ENCODE results near the gene GATA1.

Gene GATA1

GRCh38 chrX:48790477-48790876 is 4.1 kb downstream of the GATA1 start:
- TF ChIP-seq GATA2 (IDR thresholded peaks at IDR 0.05; ENCODE audit: low read depth, low read length) (no peak), GATA3 (IDR thresholded peaks at IDR 0.05; ENCODE audit: low read depth, low read length) (no peak)

DNA sequence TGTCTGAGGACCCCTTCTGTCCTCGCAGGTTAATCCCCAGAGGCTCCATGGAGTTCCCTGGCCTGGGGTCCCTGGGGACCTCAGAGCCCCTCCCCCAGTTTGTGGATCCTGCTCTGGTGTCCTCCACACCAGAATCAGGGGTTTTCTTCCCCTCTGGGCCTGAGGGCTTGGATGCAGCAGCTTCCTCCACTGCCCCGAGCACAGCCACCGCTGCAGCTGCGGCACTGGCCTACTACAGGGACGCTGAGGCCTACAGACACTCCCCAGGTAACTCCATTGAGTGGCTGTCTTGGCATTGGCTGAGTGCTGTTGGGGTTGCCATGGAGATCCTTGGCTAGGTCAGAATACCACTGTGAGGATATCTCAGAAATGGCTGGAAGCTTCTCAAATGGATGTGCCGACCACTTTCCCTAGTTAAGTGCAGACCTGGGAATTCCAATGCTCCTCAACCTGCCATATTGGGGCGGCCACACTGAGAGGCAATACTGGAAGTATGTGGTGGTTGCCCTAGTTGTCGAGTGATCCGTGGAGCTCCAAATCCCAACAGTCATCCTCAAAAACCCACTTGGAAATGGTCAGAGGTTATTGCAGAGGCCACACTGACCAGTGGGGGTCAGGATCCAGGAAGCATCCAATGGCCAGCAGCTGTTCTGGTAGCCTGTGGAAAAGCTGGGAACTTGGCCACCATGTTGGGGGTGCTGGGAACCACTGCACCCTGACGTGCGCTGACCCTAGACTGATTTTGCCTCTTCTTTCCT is 4.9 kb downstream of the GATA1 start:
- TF ChIP-seq GATA3 (IDR thresholded peaks at IDR 0.05; ENCODE audit: low read depth, low read length) (no peak), GATA2 (IDR thresholded peaks at IDR 0.05; ENCODE audit: low read depth, low read length) (no peak)

GRCh38 chrX:48792219-48792618 is 5.8 kb downstream of the GATA1 start:
- TF ChIP-seq GATA2 (IDR thresholded peaks at IDR 0.05; ENCODE audit: low read depth, low read length) (no peak), GATA3 (IDR thresholded peaks at IDR 0.05; ENCODE audit: low read depth, low read length) (no peak)

GRCh38 chrX:48793935-48794334 is 7.5 kb downstream of the GATA1 start:
- TF ChIP-seq GATA3 (IDR thresholded peaks at IDR 0.05; ENCODE audit: low read depth, low read length): no peak
- no peak for TF ChIP-seq GATA2 (IDR thresholded peaks at IDR 0.05; ENCODE audit: low read depth, low read length)

- no peak for TF ChIP-seq GATA3 (IDR thresholded peaks at IDR 0.05; ENCODE audit: low read depth, low read length)
- no peak for TF ChIP-seq GATA2 (IDR thresholded peaks at IDR 0.05; ENCODE audit: low read depth, low read length)
These were observed 8.0 kb downstream of the GATA1 start for GRCh38 chrX:48794340-48794910.

- TF ChIP-seq GATA3 (IDR thresholded peaks at IDR 0.05; ENCODE audit: low read depth, low read length) (no peak), GATA2 (IDR thresholded peaks at IDR 0.05; ENCODE audit: low read depth, low read length) (no peak)
These were observed 8.6 kb downstream of the GATA1 start for GRCh38 chrX:48794911-48795515.

DNA sequence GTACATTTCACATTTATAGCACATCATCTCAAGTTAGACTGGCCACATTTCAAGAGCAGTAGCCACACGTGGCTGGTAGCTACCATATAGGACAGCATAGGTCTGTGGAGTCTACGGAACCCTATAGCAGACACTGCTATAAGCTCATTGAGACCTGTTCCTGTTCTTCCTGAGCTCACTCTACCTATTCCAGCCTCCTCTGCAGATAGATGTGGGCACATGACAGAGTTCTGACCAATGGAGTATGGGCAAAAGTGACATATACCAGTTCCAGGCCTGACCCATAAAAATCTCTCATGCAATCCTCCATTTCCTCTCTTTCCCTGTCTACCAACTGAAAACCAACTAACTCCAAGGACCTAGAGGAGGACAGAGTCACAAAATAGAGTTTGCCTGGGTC is 11.9 kb downstream of the GATA1 start:
- TF ChIP-seq GATA3 (IDR thresholded peaks at IDR 0.05; ENCODE audit: low read depth, low read length) (no peak), GATA2 (IDR thresholded peaks at IDR 0.05; ENCODE audit: low read depth, low read length) (no peak)

DNA sequence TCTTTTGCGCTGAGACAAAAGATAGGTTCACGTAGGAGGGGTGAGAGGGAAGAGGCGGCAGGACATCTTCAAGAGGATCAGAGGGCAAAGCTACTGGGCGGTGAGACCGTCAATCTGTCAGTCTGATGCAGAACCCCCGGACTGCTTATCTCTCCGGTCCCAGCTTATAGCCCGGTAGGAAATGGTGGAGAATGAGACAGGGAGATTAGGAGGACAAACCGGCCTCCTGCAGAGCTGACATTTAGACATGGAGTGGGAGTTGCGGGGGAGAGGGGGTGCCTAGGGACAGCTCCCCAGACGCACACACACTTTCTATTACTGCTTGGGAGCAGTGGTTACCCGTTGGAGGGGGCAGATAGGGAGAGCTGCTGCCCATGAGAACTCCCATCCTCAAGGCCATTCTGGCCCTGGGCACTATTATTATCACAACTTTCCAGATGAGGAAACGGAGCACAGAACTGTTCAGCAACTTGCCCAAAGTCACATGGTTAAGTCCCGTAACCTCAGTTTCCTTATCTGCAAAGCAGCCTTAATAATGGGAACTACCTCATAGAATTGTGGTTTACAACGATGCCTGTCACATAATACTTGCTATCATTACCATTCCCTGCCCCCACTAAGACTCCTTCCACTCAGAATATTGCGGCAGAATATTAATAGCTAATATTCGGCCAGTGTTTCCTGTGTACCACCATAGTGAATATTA is 14.3 kb downstream of the GATA1 start:
- no peak for TF ChIP-seq GATA3 (IDR thresholded peaks at IDR 0.05; ENCODE audit: low read depth, low read length)
- TF ChIP-seq GATA2 (IDR thresholded peaks at IDR 0.05; ENCODE audit: low read depth, low read length): no peak

- no peak for TF ChIP-seq GATA3 (IDR thresholded peaks at IDR 0.05; ENCODE audit: low read depth, low read length)
- TF ChIP-seq GATA2 (IDR thresholded peaks at IDR 0.05; ENCODE audit: low read depth, low read length): no peak
These were observed 15.1 kb downstream of the GATA1 start, which contains the start of gene HDAC6 for GRCh38 chrX:48801280-48802088. HDAC6 (plus strand) TSS chrX:48802067; CDS start chrX:48802693, 626 bp downstream.

GRCh38 chrX:48802089-48802904 is 15.9 kb downstream of the GATA1 start:
- TF ChIP-seq GATA2 (IDR thresholded peaks at IDR 0.05; ENCODE audit: low read depth, low read length): no peak
- no peak for TF ChIP-seq GATA3 (IDR thresholded peaks at IDR 0.05; ENCODE audit: low read depth, low read length)

DNA sequence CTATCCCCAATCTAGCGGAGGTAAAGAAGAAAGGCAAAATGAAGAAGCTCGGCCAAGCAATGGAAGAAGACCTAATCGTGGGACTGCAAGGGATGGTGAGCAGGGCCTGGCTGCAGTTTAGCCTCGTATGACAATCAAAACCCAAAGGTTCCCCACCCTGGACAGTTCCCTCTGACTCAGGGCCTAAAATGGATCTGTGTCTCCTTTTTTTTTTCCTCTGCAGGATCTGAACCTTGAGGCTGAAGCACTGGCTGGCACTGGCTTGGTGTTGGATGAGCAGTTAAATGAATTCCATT is 16.5 kb downstream of the GATA1 start:
- TF ChIP-seq GATA2 (IDR thresholded peaks at IDR 0.05; ENCODE audit: low read depth, low read length): no peak
- no peak for TF ChIP-seq GATA3 (IDR thresholded peaks at IDR 0.05; ENCODE audit: low read depth, low read length)

DNA sequence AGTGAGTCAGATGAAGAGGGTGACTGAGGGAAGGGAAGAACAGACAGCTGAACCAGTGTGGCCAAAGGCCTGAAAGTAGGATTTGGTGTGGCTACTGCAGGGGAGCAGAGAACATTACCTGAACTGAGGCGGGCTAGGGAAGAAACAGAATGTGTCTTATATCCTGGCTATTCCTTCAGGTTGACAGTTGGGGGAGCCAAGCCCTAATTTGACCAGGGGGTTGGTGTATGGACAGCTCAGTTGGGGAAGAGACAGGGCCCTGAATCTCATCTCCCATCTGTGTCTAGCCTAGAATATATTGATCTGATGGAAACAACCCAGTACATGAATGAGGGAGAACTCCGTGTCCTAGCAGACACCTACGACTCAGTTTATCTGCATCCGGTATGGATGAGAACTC is 19.7 kb downstream of the GATA1 start:
- no peak for TF ChIP-seq GATA2 (IDR thresholded peaks at IDR 0.05; ENCODE audit: low read depth, low read length)
- TF ChIP-seq GATA3 (IDR thresholded peaks at IDR 0.05; ENCODE audit: low read depth, low read length): no peak

DNA sequence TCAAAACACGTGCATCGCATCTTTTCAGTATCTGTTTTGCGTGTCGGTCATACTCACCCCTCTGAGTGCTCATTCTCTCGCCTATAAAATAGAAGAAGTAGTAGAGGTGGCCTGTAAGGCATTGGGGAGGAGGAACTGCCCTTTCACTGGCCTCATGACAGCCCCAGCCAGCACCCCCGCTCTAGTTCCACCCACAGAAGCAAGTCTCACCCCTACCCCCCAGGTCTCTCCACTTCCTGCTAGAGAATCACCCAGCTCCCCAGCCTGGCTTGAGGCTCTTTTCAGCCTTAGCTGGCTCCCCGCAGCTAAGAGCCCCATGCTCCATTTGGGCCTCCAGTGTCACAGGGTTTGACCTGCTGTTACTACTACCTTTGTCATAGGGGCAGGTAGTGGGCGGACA is 27.3 kb downstream of the GATA1 start:
- TF ChIP-seq GATA3 (IDR thresholded peaks at IDR 0.05; ENCODE audit: low read depth, low read length) (no peak), GATA2 (IDR thresholded peaks at IDR 0.05; ENCODE audit: low read depth, low read length) (no peak)

Measured in SH-SY5Y (cell line).